Measurements from ENCODE around the gene CADPS2.

DNA sequence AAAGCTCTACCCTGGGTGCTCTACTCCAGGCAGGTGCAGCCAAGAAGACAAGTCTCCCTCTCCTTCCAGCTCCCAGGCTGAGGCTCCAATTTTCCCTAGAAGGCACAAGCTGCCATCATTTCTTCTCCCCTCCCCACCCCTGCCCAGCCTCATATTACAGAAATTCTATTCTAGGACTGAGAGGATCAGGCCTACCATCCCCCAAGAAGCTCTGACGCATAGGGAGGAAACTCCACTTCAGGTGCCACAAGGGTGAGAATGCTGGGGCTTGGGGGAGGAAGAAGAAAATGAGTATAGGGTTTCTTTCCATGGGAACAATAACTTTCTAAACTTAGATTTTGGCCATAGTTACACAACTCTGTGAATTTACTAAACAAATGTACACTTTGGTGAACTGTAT lies 617.0 kb downstream of the CADPS2 start:
- TF ChIP-seq, protein P1, sequence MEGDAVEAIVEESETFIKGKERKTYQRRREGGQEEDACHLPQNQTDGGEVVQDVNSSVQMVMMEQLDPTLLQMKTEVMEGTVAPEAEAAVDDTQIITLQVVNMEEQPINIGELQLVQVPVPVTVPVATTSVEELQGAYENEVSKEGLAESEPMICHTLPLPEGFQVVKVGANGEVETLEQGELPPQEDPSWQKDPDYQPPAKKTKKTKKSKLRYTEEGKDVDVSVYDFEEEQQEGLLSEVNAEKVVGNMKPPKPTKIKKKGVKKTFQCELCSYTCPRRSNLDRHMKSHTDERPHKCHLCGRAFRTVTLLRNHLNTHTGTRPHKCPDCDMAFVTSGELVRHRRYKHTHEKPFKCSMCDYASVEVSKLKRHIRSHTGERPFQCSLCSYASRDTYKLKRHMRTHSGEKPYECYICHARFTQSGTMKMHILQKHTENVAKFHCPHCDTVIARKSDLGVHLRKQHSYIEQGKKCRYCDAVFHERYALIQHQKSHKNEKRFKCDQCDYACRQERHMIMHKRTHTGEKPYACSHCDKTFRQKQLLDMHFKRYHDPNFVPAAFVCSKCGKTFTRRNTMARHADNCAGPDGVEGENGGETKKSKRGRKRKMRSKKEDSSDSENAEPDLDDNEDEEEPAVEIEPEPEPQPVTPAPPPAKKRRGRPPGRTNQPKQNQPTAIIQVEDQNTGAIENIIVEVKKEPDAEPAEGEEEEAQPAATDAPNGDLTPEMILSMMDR (IDR thresholded peaks at IDR 0.05; ENCODE audit: borderline replicate concordance, extremely low read depth, low read length, poor library complexity, severe bottlenecking) = no peak
- TF ChIP-seq EZH2 (IDR thresholded peaks at IDR 0.05; ENCODE audit: borderline replicate concordance, low read depth, low read length, severe bottlenecking) = no peak
